ENCODE measurements around the gene CASK.

Gene CASK

DNA sequence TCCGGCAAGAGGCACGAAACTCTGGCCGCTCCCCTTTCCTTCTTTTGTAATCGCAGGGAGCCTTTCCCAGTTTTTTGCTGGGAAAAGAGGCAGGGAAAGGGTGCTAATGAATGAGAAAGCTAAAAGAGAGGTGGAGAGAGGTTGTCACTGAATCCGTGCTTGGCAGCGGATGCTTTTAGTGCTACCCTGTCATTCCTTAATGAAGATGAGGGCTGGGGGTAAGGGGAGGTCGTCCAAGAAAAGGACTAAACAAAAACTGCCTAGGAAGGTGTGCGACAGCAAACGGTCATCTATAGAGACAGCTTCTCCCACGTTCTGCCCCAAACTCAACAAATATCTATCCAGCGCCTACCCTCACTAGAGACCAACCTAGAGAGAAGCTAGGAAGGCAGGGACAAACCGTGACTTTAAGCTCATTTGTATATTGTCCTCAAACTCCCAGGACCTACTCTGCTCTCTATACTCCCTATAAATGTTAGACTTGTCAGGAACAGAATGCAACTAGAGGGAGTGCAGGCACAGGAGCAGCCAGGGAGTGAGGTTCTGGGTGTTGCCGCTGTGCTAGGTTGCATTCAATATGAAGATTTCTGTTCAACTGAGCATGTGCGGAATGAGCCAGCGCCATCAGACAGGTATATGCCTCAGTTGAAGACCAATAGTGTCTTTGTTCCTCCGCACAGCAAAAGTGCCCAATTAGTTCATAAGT, 777 bp upstream of the CASK start:
- Mint-ChIP-seq H3K36me3 (ENCODE audit: insufficient read depth) (peaks cover 7% of the 10 kb centered on the region), H3K9me3 (no peaks in the 10 kb centered on the region), H3K4me3 (peak overlapping the region; percentile 83 to 84), H3K27ac (peak overlapping the region; percentile 44 to 72), H3K27me3 (no peaks in the 10 kb centered on the region), H3K4me1 (ENCODE audit: low read depth in 2 of 2) (peaks cover 6 to 13% of the 10 kb centered on the region in 2 donors)
- DNase-seq, result no peak
- peak; percentile 11 for ATAC-seq (replicated peaks)

DNA sequence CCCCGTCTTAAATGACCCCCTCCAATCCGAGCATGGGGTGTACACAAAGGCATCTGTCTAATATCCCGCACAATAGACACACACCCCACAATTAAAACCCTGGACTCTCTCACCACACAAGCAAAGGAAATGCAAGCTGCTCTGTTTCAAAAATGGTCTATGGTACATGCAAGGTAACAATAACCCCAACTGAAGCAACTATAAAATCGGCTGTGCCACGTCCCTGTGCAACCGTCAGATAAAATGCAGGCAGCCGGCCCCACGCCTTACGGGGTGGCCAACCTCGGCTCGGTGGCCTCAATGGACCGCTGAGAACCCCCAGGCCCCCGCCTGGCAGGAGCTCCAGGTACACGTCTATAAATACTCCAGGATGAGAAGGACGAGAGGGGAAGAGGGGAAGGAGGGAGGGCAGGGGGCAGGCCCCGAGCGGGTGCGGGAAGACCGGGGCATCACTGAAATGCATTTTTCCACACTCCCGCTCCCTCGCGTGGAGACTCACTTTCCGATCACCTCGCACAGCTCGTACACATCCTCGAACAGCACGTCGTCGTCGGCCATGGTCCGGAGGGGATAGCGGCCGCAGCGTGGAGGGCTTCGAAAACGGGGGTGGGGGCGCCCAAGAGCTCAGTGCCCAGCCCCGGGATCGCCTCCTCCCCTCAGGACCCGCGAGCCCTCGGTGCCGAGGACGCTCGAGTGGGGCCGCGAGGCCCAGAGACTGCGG, 763 bp downstream of the CASK start:
- Mint-ChIP-seq H3K4me1 (ENCODE audit: low read depth in 2 of 2) (peaks cover 8 to 13% of the 10 kb centered on the region in 2 donors), H3K4me3 (peak overlapping the region; percentile 95), H3K27ac (peak overlapping the region; percentile 91 to 95), H3K9me3 (no peaks in the 10 kb centered on the region), H3K27me3 (no peaks in the 10 kb centered on the region), H3K36me3 (ENCODE audit: insufficient read depth) (peaks cover 7% of the 10 kb centered on the region)
- no peak for DNase-seq
- ATAC-seq (replicated peaks), result peak; percentile 6

DNA sequence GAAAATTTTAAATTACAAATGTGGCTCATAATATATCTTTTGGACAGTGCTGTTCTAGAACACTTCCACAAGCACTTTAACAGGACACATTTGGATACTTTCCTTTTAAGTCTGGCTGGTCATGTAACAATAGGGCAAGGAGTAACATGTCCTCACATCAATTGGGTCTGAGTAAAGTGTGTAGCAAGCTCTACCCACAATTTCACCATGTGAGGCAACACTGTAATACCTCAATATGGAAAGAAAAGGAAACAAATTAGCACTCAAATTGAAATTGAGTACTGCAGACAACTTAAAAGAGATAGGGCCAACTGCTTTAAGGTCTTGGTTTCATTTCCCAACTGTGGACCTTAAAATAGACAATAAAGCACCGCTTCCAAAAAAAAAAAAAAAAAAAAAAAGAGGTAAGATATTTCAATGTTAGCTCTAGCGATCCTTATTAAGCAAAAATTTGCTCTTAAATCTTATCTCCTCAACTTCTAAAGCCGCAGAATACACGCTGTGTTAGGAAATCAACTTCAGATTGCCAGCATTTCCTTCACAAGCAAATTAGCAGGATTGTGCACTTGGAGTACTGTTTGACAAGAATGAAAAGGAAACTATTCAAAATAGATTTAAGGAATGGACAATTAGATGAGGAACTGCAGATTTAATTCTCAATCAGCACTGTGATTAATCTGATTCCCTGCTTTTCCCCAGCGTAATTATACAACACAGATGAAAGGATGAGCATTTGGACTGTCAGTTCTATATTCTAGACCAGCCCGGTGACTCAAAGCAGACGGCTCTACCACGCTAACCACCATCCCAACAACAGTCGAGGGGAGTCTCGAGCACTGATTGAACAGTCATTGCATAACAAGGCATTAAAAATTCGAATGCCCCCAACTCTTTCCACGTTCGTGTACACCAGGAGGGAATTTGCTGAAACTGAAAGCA, 1.6 kb downstream of the CASK start:
- DNase-seq (no peak), ATAC-seq (replicated peaks) (peak; percentile 29)
- Mint-ChIP-seq H3K9me3 (no peaks in the 10 kb centered on the region), H3K4me1 (ENCODE audit: low read depth in 2 of 2) (peaks cover 8 to 13% of the 10 kb centered on the region in 2 donors), H3K4me3 (peak overlapping the region; percentile 95), H3K36me3 (ENCODE audit: insufficient read depth) (peaks cover 7% of the 10 kb centered on the region), H3K27ac (peak overlapping the region; percentile 91 to 95), H3K27me3 (no peaks in the 10 kb centered on the region)

DNA sequence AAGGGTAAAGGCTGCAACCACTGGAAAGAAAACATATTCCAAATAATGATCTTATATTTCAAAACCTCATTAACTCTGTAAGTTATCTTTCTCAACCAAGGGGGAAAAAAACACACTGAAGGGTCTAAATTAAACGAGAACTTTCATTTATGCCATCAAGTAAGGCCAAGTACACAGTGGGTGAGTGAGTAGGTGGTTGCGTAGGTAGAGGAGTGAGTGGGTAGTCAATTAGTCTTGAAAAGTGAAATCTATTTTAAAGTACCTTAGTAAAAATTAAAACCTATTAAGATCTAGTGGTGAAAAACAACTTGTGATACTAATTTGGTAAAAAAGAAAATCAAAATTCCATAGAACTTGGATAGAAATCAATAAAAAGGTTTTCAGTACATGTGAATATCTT, 3.5 kb downstream of the CASK start:
- peak overlapping the region; percentile 43 to 72 for H3K4me3 Mint-ChIP-seq

DNA sequence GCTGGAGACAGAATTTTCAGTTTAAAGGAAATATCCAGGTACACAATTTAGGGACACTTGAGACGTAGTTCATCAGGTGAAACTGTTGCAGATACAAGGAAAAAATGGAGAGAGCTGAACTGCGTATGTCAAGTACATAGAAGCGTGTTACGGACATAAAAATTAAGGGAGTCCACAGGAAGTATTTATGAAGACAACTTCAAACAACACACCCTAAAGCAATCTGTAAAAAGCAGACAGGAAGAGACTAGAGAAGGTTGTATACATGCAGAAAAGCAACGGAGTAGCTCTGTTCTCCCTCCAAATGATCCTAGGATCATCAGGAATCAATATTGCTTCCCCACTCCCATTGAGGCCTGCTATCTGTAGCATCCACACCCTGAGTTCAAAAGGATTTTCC, 5.8 kb downstream of the CASK start:
- Mint-ChIP-seq H3K27me3 (no peaks in the 10 kb centered on the region), H3K9me3 (no peaks in the 10 kb centered on the region), H3K27ac (peak overlapping the region in 1 of 2 donors; percentile 90), H3K36me3 (ENCODE audit: insufficient read depth) (peaks cover 1% of the 10 kb centered on the region), H3K4me3 (peak overlapping the region; percentile 43 to 72), H3K4me1 (ENCODE audit: low read depth in 2 of 2) (peaks cover 16 to 33% of the 10 kb centered on the region in 2 donors)
- DNase-seq (no peak), ATAC-seq (replicated peaks) (peak; percentile 43)

More for the DNA sequence above, 3.5 kb downstream of the CASK start:
- peak overlapping the region; percentile 15 to 90 for H3K27ac Mint-ChIP-seq
- no peaks in the 10 kb centered on the region for H3K27me3 Mint-ChIP-seq
- peaks cover 7% of the 10 kb centered on the region for H3K36me3 Mint-ChIP-seq (ENCODE audit: insufficient read depth)
- H3K9me3 Mint-ChIP-seq, result no peaks in the 10 kb centered on the region
- no peak for ATAC-seq (replicated peaks)
- no peak for DNase-seq
- peaks cover 11 to 17% of the 10 kb centered on the region in 2 donors for H3K4me1 Mint-ChIP-seq (ENCODE audit: low read depth in 2 of 2)

DNA sequence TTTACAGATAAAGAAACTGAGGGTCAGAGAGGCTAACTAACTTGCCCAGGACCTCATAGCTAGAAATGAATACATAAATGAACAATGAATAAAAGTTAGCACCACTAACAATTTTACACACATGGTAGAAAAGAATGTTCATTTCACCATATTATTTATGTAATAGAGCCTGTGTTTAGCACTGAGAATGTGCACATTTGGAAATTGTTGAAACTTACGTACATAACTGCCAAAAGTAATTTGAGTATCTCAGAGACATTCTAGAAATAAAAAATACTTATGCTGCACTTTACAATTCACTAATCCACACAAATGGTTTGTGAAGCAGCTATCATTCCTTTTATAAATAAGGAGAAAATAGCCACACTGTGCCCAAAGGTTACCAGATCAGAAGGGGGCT, 9.9 kb downstream of the CASK start:
- Mint-ChIP-seq H3K4me1 (ENCODE audit: low read depth in 2 of 2) (peaks cover 16 to 33% of the 10 kb centered on the region in 2 donors), H3K4me3 (no peak overlapping the region), H3K27ac (no peak overlapping the region), H3K27me3 (no peaks in the 10 kb centered on the region), H3K9me3 (no peaks in the 10 kb centered on the region), H3K36me3 (ENCODE audit: insufficient read depth) (peaks cover 5% of the 10 kb centered on the region)
- ATAC-seq (replicated peaks) (no peak), DNase-seq (no peak)

DNA sequence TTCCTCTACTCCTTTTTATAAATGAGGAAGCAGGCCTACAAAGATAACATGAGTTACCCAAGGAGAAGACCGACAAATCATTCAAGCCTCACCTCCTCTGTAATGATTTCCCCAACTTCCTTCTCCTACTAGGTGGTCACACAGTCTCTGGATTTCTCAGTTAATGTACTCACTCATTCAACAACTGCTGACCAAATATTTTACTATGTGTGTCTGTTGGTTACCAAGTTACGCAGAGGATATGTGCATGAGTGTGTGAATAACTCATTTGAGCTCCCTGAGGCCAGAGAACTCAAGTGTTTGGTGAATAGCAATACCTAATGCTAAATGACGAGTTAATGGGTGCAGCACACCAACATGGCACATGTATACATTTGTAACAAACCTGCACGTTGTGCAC, 10.4 kb downstream of the CASK start:
- H3K27me3 Mint-ChIP-seq, result no peaks in the 10 kb centered on the region
- no peak for ATAC-seq (replicated peaks)
- no peaks in the 10 kb centered on the region for H3K9me3 Mint-ChIP-seq
- no peak overlapping the region for H3K27ac Mint-ChIP-seq
- peak overlapping the region in 1 of 2 donors; percentile 25 for H3K4me3 Mint-ChIP-seq
- DNase-seq, result no peak
- peaks cover 20 to 37% of the 10 kb centered on the region in 2 donors for H3K4me1 Mint-ChIP-seq (ENCODE audit: low read depth in 2 of 2)
- H3K36me3 Mint-ChIP-seq (ENCODE audit: insufficient read depth), result peaks cover 5% of the 10 kb centered on the region

DNA sequence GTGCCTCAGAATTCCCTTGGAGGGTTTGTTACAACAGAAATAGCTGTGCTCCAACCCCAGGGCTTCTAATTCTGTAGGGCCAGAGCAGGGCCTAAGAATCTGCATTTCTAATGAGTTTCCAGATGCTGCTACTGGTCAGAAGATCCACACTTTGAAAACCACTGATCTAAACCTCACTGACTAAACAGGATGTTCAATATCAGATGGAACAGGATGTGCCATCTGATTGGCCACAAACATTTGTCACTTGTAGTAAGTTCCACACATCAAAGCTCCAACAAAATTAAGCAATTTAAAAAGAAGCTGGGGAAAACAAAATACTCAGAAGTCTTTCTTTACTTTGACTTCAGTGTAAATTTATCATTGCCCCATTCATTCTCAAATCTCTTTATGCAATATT, 14.3 kb downstream of the CASK start:
- Mint-ChIP-seq H3K27ac (peak overlapping the region in 1 of 2 donors; percentile 76), H3K9me3 (no peaks in the 10 kb centered on the region), H3K27me3 (no peaks in the 10 kb centered on the region), H3K4me1 (ENCODE audit: low read depth in 2 of 2) (peaks cover 20 to 40% of the 10 kb centered on the region in 2 donors), H3K4me3 (peak overlapping the region; percentile 31 to 54), H3K36me3 (ENCODE audit: insufficient read depth) (peaks cover 5% of the 10 kb centered on the region)
- ATAC-seq (replicated peaks), result peak; percentile 92
- no peak for DNase-seq

DNA sequence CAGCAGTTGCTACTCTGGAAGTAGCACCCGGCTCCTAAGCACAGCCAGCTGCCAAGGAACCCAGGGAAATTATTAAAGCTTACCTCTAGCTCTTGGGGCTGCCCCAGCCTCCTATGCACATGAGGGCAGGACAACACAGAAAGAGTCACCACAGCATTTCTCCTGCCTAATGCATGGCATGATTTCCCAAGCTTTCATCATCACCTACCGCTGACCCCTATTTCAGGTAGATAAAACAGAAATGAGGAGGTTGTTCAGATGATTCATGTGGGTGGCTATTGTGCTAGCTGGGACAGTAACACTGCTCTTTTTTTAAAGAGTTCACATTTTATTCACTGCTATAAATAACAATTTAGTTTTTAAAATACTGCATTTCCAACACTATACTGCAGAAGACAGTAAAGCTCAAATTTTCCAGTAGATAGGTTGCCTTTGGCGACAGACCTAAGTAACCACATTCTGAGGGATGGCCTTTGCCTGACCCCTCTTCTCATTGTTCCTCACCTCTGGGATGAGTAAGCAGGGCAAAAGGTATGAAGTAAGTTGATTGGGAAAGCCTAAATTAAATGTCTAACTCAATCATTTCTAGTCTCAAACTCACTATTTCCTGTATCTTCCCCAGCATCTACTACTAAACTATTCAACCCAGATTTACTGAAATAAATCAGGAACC, 16.7 kb downstream of the CASK start:
- Mint-ChIP-seq H3K9me3 (no peaks in the 10 kb centered on the region), H3K4me1 (ENCODE audit: low read depth in 2 of 2) (peaks cover 31 to 50% of the 10 kb centered on the region in 2 donors), H3K27ac (peak overlapping the region in 1 of 2 donors; percentile 20), H3K27me3 (no peaks in the 10 kb centered on the region), H3K36me3 (ENCODE audit: insufficient read depth) (peaks cover 5% of the 10 kb centered on the region), H3K4me3 (no peak overlapping the region)
- no peak for DNase-seq
- peak; percentile 43 for ATAC-seq (replicated peaks)

DNA sequence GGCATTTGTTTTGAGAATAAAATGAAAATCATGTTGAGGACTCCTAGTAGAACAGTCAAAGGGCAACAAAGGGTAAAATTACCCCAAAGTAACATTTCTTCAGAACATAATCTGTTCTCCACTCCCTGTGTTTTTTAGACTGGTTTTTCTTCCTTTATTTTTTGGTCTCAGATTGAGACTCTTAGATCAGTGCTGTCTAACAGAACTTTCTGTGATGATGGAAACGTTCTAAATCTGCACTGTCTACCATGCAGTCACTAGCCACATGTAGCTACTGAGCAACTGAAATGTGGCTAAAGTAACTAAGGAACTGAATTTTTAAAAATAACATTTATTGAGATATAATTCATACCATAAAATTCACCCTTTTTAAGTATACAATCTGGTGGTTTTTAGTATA, 19.8 kb downstream of the CASK start:
- H3K9me3 Mint-ChIP-seq, result peaks cover 0 to 2% of the 10 kb centered on the region in 2 donors
- H3K4me1 Mint-ChIP-seq (ENCODE audit: low read depth in 2 of 2), result peaks cover 27 to 37% of the 10 kb centered on the region in 2 donors
- no peak overlapping the region for H3K4me3 Mint-ChIP-seq
- H3K27ac Mint-ChIP-seq, result peak overlapping the region in 1 of 2 donors; percentile 79
- DNase-seq (no peak), ATAC-seq (replicated peaks) (no peak)
- H3K36me3 Mint-ChIP-seq (ENCODE audit: insufficient read depth), result no peaks in the 10 kb centered on the region
- no peaks in the 10 kb centered on the region for H3K27me3 Mint-ChIP-seq

DNA sequence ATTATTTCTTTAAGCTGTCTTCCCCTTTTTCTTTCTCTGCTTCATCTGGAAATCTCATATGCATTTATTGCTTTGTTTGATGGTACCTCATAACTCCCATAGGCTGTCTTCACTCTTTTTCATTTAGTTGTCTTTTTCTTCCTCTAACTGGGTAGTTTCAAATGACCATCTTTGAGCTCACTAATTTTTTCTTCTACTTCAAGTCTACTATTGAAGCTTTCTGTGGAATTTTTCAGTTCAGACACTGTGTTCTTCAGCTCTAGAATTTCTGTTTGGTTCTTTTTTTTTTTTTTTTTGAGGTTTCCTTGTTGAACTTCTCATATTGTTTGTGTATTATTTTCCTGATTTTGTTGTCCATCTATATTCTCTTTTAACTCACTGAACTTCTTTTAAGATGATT, 23.0 kb downstream of the CASK start:
- no peak overlapping the region for H3K4me3 Mint-ChIP-seq
- no peaks in the 10 kb centered on the region for H3K36me3 Mint-ChIP-seq (ENCODE audit: insufficient read depth)
- H3K27me3 Mint-ChIP-seq, result no peaks in the 10 kb centered on the region
- no peak for DNase-seq
- peak overlapping the region in 1 of 2 donors; percentile 28 for H3K27ac Mint-ChIP-seq
- ATAC-seq (replicated peaks), result no peak
- H3K9me3 Mint-ChIP-seq, result peaks cover 0 to 3% of the 10 kb centered on the region in 2 donors
- H3K4me1 Mint-ChIP-seq (ENCODE audit: low read depth in 2 of 2), result peaks cover 15 to 21% of the 10 kb centered on the region in 2 donors

DNA sequence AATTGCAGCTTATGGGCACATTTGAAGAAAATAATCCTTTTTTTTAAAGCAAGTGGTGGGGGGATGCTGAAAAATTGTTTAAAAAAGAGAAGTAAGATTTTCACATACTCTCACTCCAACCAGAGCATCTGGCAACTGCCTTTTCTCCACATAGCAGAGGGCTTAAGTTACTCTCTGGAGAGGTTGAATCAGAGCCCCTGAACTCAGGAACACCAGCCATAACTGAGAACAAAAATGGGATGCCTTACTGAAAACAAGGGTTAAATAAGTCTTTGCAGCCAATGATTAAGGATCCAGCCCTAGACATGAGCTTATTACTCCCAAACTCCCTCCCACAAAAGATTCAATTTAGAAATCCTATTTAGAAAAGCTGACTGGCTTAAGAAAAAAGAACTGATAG, 27.5 kb downstream of the CASK start:
- Mint-ChIP-seq H3K27ac (no peak overlapping the region), H3K27me3 (no peaks in the 10 kb centered on the region), H3K9me3 (peaks cover 0 to 5% of the 10 kb centered on the region in 2 donors), H3K4me3 (no peak overlapping the region), H3K4me1 (ENCODE audit: low read depth in 2 of 2) (peaks cover 0 to 3% of the 10 kb centered on the region in 2 donors), H3K36me3 (ENCODE audit: insufficient read depth) (no peaks in the 10 kb centered on the region)
- no peak for ATAC-seq (replicated peaks)
- no peak for DNase-seq

DNA sequence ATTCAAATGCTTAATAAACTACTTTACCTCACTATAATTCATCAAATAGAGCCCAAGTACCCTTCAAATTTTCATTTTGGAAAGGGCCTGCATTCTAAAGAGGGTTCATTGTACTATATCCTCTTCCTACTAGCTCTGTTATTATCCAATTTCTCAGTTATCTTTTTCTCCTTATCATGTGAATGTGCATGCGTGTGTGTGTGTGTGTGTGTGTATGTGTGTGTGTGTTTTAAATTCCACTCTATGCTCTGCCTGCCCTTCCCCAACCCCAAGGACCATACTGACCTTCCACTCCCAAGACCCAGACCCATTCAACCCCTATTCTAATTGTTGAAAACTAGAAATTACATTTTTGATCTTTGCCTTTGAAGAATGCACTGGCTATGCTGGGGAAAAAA, 33.3 kb downstream of the CASK start:
- H3K27me3 Mint-ChIP-seq, result no peaks in the 10 kb centered on the region
- H3K9me3 Mint-ChIP-seq, result peaks cover 0 to 1% of the 10 kb centered on the region in 2 donors
- no peak overlapping the region for H3K27ac Mint-ChIP-seq
- H3K4me3 Mint-ChIP-seq, result no peak overlapping the region
- H3K4me1 Mint-ChIP-seq (ENCODE audit: low read depth in 2 of 2), result peaks cover 9 to 19% of the 10 kb centered on the region in 2 donors
- no peak for DNase-seq
- no peaks in the 10 kb centered on the region for H3K36me3 Mint-ChIP-seq (ENCODE audit: insufficient read depth)
- no peak for ATAC-seq (replicated peaks)

All from effector memory CD8-positive, alpha-beta T cell (primary cell).